Measurements from ENCODE around the gene LHFPL4.

DNA sequence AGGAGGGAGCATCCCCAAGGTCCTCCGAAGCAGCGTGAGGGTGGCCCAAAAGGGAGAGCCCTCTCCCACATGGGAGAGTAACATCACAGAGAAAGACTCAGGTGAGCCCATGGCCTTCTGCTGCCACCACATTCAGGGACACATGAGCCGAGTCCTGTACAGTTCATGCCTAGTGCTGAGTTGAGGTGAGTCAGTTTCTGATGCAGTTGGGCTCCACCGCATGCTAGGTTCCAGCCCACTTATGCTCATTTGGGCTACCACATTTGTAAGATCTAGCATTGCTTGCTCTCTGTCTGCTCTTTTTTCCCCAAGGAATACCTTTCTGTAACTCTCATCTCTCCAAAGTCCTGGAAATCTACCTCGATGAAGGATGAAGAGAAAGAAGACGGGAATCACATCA lies 79.1 kb downstream of the LHFPL4 start:
- TF ChIP-seq CTCF (IDR thresholded peaks at IDR 0.05 in 8 of 11, conservative IDR thresholded peaks at IDR 0.05 in 3 of 11) (no peak), POLR2A (IDR thresholded peaks at IDR 0.05) (no peak), POLR2AphosphoS5 (IDR thresholded peaks at IDR 0.05) (no peak)
